HG03432 (cell line): ENCODE data around the gene VPREB3.

Source experiments
- ATAC-seq: cut with Tn5 transposase; IDR thresholded peaks from one replicate; pipeline ENCODE4 v1.9.1; 2021; ENCODE audit warnings: mild to moderate bottlenecking, moderate library complexity; ENCODE audit not compliant: unreplicated experiment

The VPREB3 gene

GRCh38 chr22:23783265-23784150 is 29.3 kb upstream of the VPREB3 start:
- no peak for ATAC-seq

DNA sequence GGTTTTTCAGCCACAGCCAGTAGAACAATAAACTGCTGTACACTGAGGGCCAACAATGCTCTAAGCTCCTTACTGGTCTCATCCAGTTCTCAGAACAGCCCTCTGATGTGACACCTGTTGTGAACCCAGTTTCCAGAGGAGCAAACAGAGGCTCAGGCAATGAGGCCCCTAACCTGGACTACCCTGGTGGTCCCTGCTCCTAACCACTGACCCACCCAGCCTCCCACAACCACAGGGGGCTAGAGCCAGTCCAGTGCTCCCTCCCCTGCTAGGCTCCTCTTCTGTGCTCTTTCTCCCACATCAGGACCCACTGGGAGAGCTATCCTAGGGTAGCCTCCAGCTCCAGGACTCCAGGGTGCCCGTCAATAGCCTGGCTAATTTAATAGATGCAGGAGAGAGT is 28.5 kb upstream of the VPREB3 start:
- ATAC-seq: no peak

- no peak for ATAC-seq
These were observed 28.0 kb upstream of the VPREB3 start for GRCh38 chr22:23782252-23782651.

- no peak for ATAC-seq
These were observed 27.4 kb upstream of the VPREB3 start for GRCh38 chr22:23781511-23782183.

DNA sequence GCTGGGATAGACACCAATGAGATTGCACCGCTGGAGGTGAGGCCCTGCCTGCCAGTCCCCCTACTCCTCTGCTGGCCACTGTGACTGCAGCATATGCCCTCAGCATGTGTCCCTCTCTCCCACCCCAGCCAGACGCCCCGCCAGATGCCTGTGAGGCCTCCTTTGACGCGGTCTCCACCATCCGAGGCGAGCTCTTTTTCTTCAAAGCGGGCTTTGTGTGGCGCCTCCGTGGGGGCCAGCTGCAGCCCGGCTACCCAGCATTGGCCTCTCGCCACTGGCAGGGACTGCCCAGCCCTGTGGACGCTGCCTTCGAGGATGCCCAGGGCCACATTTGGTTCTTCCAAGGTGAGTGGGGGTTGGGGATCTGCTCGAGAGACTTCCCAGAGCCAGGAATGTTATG is 26.8 kb upstream of the VPREB3 start:
- ATAC-seq: no peak

GRCh38 chr22:23780146-23780748 is 26.0 kb upstream of the VPREB3 start:
- no peak for ATAC-seq

DNA sequence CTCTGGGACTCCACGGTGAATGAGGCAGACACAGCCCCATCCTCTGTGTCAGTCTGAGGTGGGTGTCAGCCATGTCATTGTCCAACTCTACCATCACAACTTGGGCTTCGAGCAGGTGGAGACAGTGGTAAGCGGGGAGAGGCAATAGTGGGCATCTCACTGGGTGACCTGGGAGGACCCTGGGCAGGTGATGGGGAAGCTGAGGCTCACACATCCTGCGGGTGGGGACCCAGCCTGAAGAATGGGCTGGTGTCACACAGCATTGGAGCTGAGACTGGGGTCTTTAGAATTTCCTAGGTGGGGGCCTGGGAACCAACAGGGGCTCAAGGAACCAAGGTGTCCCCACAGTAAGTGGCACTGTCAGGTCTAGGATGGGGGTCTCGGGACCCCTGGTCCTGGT is 25.5 kb upstream of the VPREB3 start:
- ATAC-seq: no peak

- ATAC-seq: no peak
These were observed 24.9 kb upstream of the VPREB3 start for GRCh38 chr22:23779083-23779482.

GRCh38 chr22:23778577-23778900 is 24.3 kb upstream of the VPREB3 start:
- no peak for ATAC-seq

- no peak for ATAC-seq
These were observed 23.8 kb upstream of the VPREB3 start for GRCh38 chr22:23777776-23778576.

DNA sequence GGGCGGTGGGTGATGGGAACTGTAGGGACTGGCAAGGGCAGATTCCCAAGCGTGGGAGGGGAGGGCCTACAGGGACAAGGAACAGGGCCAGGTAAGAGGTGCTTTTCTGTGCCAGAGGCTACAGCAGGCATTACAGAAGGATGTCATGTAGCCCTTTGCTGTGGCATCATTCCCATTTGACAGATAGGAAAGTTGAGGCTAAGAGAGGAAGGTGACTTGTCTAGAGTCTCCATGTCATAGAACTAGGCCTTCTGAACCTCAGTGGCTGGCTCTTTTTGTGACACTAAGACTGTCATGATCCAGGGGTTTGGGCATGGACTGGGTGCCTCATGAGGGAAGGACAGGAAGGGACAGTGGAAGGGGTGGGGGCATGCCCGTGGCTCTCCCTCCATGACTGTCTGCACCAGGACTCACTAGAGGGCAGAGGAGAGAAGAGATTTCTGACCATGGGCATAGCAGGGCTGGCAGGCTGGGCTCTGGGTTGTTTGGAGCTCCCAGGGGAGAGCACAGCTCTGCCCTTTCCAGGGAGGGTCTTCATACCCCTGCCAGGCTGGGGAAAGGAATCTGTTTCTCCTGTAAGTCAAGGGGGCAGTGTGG is 21.7 kb upstream of the VPREB3 start:
- no peak for ATAC-seq

- ATAC-seq: no peak
These were observed 20.8 kb upstream of the VPREB3 start for GRCh38 chr22:23774922-23775436.

DNA sequence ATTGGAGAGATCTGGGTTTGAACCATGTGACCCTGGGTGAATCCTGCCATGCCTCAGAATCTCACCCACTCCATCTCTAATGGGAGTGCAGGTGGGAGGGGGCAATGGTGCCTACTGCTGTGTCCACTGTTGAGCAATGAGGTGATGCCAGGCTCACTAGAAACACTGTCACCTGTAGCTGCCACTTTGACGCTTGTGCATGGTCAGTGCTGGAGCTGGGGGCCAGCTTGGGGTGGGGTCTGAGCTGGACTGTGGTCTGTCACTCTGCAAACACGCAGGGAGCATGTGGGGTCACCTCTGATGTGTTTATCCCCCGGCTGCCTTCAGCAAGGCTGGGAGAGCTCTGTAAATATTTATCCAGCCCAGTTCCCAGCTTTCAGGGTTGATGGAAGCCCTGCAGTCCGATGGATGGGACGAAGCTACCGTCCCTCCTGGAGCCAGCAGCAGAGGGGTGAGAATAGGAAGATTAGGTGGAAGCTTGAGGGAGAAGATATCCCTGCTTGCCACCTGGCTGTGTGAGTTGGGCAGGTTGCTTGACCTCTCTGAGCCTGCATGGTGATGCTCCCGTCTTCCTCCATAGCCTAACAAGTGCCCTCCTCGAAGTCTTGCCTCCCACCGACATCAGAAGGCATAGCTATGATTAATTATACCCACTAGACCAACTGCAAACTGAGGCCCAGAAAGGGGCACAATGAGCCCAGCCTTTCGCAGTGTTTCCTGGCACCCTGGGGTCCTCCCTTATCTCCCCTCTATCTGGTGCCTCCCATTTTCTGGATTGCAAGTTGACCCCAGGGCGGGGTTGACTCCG is 20.1 kb upstream of the VPREB3 start:
- ATAC-seq: no peak

- no peak for ATAC-seq
These were observed 19.4 kb upstream of the VPREB3 start for GRCh38 chr22:23773483-23774113.

DNA sequence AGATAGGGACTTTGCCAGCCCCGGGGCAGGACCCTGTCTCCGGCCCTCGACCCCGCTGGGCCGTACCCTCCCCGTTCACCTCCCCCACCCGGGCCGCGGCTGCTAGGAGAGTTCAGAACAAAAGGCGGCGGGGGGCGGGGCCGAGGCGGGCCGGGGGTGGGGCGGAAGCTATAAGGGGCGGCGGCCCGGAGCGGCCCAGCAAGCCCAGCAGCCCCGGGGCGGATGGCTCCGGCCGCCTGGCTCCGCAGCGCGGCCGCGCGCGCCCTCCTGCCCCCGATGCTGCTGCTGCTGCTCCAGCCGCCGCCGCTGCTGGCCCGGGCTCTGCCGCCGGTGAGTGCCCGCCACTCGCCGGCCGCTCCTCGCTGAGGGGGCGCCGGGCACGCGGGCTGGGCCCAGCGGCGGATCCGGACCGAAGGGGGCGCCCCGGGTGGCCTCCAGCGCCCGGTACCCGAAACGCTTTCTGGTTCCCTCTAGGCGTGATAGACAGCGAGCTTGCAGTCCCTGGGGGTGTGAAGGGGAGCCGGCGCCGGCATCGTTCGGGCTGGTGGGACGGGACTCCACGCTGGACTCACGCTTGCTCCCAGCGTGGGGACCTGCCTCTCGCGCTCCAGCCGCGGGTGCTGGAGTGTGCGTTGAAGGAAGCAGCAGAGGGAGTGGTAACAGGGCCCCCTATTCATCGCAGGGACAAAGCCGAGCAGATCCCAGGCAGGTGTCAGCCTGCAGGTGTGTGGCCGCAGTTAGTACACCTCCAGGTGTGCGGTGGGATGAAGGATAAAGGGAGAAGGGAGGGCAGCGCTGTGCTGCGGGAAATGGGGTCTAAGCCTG is 18.6 kb upstream of the VPREB3 start, which contains the start of gene MMP11:
Gene MMP11 (plus strand): TSS at position 201 of the 825 bp plus-strand sequence. CDS start 22 bp downstream, at position 223.
- no peak for ATAC-seq

GRCh38 chr22:23772315-23772648 is 18.1 kb upstream of the VPREB3 start:
- no peak for ATAC-seq

DNA sequence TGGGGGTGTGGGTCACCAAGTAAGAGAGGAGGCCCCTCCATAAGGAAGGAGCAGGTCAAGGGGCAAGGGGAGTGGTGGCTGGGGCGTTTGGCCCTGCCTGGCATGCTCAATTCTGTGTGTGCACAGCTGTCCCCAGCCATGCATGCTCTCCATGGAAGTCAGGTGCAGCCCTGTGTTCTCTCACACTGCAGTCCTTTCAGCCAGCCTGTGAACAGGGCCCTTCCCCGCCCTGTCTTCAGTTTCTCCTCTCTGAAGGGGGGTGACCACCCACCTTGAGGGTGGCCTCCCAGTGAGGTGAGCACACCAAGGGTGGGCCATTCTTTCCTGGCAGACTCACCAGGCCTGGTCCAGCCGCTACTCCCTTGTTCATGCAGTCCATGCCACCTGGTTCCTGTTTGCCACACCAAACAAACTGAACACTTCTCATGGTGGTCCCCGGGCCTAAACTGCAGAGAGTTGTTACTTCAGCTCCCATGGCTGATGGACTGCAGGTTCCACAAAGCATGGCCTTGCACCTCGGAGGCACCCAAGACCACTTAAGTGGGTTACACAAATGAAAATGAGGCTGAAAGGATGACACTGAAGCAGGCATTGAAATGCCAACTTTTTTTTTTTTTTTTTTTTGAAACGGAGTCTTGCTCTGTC is 15.2 kb upstream of the VPREB3 start:
- no peak for ATAC-seq
